Measurements from ENCODE around the gene CBFA2T2.
"Not testable (repeated sequence)": the region's sequence is repeated elsewhere in the genome, so short reads cannot be mapped to it uniquely, and the experiment has no call there.

The CBFA2T2 gene

DNA sequence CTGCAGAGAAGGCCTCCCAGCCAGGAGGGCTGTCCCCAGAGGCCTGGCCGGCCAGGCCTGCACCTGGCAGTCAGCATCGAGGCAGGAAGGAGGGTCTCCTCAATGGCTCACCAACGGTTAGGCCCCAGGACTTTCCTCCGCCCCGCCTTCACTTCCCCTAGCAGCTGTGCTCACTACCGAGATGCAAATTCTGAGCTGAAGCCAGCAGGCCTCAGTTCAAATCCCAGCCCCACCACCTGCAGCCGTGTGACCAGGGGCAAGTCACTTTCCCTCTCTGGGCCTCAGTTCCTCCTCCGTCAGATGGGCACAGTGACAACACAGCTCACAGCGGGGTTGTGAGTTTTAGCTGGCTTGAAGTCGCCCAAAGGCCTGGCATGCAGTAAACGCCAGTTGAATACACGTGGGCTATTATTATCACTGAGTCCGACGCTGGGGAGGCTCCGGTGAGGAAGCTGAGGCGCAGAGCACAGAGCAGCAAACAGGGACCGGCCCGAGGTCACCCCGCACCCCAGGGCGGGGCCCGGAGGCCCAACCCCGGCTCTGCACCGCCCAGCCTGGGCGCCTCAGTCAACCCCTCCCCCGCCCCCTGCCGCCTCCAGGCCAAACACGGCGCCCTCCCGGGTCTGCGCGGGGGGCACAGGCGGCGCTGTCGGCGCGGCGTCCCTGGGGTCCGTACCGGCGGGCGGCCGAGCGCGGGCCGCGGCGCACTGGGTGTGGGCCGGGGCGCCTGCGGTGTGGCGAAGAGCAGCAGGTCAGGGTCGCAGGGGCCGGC is 195.6 kb downstream of the CBFA2T2 start:
- no peak for DNase-seq

DNA sequence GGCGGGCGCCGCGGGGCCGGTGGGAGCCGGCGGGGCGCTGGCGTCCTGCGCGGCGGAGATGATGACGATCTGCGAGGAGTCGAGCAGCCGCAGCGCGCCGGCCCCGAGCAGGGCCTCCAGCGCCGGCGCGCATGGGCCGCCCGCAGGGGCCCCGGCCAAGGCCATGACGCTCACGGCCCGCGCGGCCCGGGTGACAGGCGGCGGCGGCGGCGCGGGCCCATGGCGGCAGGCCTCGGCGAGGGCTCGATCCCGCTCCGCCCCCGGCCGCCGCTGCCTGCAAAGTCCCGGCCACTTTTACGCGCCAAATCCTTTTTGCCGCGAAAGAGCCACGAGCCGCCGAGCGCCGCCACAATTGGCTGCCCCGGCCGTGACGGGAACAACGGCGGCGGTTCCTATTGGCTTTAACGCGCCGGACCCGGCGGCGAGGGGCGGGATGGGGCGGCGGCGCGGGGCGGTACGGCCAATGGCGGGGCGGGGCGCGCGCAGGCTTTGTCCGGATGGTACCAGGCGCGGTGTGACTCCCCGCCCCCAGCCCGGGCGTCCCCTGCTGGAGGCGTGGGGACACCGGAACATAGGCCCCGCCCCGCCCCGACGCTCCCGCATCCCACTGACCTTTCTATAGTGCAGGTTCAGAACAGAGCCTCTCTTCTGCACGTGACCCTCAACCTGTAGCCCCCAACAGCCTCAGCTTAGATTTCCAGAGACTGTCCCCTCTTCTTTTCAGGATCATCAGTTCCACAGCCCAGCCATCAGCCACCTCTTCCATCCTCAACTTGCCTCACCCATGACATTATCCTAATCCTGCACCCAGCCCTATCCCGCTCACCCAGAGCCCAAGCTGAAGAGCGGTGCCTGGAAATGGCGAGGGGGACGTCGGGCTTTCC is 196.4 kb downstream of the CBFA2T2 start, which contains the start of gene E2F1:
TSS of gene E2F1 (minus strand) at position 286 of the 884 bp plus-strand sequence. CDS start at position 165, 121 bp downstream.
- DNase-seq, result peak; percentile 96

DNA sequence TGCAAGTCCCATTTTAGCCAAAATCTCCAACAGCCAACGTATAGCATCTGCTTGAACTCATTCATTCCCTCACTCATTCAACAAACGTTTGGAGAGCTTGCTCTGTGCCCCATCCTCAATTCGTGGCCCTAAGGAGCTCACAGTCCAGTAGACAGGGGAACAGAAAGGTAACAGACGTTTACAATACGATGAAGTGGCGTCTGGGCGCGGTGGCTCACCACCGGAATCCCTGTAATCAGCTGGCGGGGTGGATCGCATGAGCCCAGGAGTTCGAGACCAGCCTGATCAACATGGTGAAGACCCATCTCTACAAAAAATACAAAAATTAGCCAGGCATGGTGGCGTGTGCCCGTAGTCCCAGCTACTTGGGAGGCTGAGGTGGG is 197.1 kb downstream of the CBFA2T2 start:
- no peak for DNase-seq

DNA sequence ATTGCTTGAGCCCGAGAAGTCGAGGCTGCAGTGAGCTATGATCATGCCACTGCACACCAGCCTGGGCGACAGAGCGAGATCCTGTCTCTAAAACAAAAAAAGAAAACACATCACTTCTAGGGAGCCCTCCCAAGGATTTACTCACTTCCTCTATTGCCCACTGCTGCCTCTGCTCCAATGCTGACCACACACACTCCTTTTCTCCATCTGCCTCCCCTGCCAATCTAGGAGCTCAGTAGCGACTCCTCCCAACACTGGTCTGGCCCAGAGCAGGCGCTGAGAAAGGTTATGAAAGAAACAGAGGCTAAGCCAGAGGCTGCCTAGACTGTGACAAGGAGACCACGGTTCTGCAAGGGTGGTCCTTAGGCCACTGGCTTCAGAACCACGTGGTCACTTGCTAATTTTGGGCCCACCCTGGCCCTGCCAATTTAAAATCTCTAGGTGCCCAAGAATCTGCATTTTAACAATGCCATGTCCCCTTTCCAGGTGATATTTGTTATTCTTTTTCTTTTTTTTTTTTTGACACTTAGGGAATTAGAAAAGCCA is 197.5 kb downstream of the CBFA2T2 start:
- DNase-seq, result no peak

DNA sequence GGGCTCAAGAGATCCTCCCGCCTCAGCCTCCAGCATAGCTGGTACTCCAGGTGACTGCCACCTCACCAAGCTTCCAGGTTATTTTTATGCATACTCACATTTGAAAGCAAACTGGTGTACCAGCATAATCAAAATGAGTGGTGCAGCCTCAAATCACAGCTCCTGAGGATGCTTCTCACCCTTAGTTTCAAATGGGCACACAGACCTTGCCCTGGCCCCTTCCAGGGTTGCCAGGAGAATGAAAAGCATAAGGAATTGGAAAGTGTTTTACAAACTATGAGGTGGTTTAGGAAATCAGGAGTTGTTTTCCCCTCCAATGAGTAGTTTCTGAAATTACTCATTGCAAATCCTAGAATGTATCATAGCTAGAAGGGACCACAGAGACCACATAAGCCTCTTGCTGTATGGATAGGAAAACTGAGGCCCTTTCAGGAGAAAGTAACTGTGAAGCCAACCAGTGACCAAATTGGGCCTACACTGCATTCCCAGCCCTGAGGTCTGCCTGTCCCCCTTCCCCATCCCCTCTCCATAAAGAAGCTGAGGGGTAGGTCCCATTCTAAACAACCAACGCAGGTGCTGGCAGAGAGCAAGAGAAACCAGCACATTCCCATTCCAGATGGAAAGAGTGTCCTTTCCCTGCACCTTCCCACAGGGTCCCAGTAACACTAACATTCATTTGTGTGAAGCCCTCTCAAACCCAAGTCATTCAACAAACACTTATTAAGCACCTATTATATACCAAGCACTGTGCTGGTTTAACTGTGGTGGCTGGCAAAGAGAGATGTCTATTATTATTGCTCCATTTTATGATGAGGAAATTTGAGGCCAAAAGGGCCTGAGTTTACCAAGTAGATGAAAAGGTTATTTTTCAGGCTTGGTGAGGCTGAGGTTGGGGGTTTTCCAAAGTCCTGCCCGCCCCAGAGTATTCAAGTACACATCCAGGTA is 198.4 kb downstream of the CBFA2T2 start:
- no peak for DNase-seq

DNA sequence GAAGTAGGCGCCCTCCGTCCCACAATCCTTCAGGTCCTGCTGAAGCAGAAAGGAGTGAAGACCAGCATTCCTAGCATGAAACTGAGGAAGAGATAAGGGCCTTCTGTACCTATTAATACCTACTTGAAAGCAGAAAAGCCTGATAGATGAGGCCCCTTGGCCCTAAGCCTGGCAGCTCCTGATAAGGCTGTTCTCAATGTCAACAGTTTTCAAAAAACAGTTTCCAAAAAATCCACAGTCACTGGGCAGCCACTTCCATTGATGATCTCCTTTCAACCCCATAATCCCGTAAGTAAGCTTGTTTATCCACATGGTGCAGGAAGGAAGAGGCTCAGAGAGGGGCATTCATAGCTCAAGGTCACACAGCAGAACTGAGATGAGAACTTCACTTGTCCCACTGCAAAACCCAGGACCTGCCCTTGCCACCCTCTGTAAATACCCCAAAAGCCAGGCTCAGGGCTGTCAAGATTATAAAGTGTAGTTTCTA is 199.1 kb downstream of the CBFA2T2 start:
- DNase-seq, result no peak

DNA sequence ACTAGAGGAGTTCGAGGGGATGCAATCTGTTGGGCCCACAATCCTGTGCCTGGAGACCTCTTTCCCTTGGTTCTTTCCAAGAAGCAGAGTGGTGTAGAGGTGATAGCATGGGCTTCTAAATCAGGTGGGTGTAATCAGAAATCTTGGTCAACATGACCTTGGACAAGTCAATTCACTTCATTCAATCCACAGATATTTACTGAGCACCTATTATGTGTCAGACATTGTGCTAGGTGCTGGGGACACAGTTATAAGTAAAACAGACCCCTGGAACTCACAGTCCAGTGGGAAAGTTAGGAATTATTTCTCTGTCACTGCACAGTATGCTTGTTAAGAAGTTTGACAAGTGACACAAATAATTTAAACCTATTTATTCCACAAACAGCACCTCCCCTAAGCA is 199.6 kb downstream of the CBFA2T2 start:
- DNase-seq, result no peak

DNA sequence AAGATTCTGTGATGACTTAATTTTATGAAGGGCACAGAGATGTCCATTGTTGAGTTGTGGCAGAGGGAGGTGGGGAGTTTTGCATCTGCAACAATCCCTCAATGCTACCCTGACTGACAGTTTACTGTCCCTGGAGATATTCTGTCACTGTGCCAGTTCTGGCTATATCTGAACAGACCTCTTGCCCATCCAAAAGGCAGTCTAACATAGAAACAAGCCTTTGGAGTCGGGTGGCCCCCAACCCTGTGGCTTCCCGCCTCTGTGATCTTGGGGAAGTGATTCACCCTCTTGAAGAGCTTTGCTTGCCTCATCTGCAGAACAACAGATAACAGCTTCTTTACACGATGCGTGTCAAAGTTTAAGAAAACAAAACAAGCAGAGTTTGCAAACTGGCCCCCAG is 200.1 kb downstream of the CBFA2T2 start:
- no peak for DNase-seq

DNA sequence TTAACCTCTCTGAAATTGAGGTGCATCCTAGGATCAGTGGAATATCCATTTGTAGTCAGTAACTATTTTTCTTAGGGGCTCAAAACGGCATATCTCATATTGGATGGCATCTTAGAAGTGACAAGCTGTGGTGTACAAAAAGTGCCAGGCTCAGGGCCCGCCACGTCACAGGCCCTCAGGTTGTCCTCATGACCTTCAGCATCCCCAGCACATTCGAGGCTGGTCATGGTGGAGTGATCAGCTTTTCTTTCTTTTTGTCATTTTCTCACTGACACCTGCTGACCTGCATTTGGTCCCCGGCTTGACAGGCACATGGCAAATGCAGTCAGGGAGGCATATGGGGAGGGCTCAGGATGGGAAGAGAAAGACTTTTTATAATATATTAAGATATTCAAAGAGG is 203.4 kb downstream of the CBFA2T2 start:
- DNase-seq, result no peak

DNA sequence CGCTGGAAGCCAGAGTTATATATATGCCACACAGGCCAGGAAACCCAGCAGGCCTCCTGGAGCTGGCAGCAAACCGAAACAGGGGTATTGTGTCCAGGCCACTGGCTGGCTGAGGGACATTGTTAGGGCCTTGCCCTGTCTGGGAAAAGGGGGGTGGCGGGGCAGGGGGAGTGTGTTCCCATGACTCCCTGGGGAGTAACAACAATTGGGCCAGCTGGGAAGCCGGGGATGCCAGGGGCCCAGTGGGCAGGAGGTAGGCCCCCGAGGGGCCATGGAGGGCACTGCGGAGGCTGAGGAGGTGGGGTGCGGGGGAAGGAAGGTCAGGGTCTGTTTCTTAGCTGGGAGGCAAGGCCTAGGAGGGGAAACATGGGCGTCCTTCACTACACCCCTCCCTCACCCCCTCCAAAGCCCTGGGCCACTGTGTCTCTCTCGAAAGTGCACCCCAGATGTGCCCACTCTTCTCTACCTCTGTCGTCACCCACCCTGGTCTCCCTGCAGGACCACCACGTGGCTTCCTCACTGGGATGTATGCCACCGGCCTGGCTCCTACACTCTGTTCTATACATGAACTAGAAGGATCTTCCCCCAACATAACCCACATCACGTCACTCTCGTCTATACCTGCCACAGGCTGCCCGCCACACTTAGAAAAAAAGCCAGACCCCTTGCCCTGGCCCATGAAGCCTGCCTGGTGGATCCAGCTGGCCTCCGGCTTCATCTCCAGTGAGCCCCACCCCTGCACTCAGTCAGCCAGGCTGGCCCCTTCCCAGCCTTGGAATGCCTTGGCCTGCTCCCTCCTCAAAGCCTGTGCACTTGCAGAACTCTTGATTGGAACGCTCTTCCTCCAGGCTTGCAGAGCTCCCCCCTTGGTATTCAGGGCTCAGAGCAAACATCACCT is 204.1 kb downstream of the CBFA2T2 start:
- DNase-seq, result no peak

DNA sequence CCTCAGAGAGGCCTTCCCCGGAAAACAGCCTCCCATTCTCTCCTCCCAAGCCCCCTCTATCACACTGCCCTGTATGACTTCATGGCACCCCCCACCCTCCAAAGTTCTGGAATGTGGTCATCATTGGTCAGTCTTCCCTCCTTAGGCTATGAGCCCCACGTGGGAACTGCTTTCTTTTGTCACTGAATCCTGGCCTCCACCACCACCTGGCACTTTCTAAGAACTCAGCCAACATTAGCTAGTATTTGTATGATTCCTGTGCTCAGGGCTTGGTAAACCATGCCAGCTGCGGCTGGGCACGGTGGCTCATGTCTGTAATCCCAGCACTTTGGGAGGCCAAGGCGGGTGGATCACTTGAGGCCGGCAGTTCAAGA is 204.7 kb downstream of the CBFA2T2 start:
- no peak for DNase-seq

DNA sequence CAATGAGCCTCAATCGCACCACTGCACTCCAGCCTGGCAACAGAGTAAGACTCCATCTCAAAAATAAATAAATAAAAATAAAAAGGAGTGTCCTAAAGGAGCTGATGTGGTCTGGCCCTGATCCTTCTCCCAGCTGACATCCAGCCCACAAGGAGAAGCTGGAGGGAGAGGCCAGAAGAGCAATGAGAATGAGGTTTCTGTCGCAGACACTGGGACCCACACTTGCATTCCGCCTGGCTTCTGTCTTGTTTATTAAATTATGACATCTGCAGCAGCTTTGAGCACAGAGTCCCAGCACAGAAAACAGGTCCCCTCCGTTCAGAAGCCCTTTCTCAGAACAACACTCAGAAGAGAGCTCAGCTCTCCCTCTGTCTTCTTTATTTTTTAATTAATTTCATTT is 206.6 kb downstream of the CBFA2T2 start:
- no peak for DNase-seq

DNA sequence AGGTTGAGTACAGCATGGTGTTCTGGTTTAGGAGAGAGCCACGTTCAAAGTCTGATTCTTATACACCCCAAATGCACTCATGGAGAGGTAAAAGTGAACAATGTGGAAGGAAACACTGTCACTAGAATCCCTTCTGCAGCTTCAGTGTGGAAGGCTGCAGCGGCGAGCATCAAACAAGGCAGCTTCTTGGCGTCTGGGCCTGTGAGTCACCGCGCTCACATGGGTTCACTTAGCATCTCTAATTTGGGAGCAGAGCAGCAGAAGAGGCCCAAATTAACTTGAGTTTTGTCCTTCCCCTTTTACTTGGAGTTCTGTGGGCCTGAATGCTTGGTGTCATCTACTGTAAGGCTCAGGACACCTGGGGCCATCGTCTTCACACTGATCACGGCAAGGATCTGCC is 207.2 kb downstream of the CBFA2T2 start:
- DNase-seq, result no peak

DNA sequence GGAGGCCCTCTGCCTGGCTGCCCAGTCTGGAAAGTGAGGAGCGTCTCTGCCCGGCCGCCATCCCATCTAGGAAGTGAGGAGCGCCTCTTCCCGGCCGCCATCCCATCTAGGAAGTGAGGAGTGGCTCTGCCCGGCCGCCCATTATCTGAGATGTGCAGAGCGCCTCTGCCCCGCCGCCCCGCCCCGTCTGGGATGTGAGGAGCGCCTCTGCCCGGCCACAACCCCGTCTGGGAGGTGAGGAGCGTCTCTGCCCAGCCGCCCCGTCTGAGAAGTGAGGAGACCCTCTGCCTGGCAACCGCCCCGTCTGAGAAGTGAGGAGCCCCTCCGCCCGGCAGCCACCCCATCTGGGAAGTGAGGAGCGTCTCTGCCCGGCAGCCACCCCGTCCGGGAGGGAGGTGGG is 209.1 kb downstream of the CBFA2T2 start:
- DNase-seq, result not testable (repeated sequence)
